ENCODE results near the gene GMFB. TPM values are rescaled to one million over a fixed set of nuclear protein-coding genes. Genes with fewer than 3 reads are reported as not detected.

Gene GMFB
- total RNA-seq, 1 experiment from 2014 or later = 63.7 TPM

DNA sequence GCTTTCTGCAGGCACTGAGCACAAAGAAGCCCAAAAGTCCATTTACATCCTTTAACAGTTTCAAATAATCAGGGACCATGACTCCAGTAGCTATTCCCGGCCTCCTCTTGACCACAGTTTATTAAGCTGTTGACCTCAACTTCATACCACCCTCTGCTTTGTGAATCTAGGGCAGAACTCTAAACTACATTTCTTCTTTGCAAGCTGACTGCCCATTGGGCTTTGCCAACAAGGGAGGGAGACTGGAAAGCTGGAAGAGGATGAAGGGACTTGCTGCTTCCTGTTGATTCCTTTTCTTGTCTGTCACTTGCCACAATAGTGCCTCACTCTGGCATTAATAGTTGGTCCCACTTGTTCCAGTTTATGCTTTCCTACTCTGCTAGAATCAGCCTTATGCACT, 23.6 kb upstream of the GMFB start:
- POLR2A ChIA-PET = interaction anchor here (0.5 kb wide), 1 partner anchor 19 kb away, joined by 3 read pairs; no protein-coding TSS in a partner anchor
- peaks cover 13% of the 10 kb centered on the region for H3K4me1 Mint-ChIP-seq
- H3K9me3 Mint-ChIP-seq = peaks cover 25% of the 10 kb centered on the region
- CTCF ChIA-PET = no interaction called here
- no peak overlapping the region for H3K4me3 Mint-ChIP-seq
- H3K27me3 Mint-ChIP-seq (ENCODE audit: low read depth) = no peaks in the 10 kb centered on the region; the same call in 1 of the 2 replicates
- no peak for TF ChIP-seq EMX1 (CRISPR knock-in tag; IDR thresholded peaks at IDR 0.05)
- TF ChIP-seq ATF3 (CRISPR knock-in tag; conservative IDR thresholded peaks at IDR 0.05) = no peak
- no peak for TF ChIP-seq NR3C1 (CRISPR knock-in tag; conservative IDR thresholded peaks at IDR 0.05; ENCODE audit: low read depth)
- no peak for TF ChIP-seq NFYB (CRISPR knock-in tag; conservative IDR thresholded peaks at IDR 0.05; ENCODE audit: low read depth)
- no peak for TF ChIP-seq E2F5 (CRISPR knock-in tag; IDR thresholded peaks at IDR 0.05)
- TF ChIP-seq GTF2I (CRISPR knock-in tag; conservative IDR thresholded peaks at IDR 0.05) = no peak
- TF ChIP-seq, protein P1, sequence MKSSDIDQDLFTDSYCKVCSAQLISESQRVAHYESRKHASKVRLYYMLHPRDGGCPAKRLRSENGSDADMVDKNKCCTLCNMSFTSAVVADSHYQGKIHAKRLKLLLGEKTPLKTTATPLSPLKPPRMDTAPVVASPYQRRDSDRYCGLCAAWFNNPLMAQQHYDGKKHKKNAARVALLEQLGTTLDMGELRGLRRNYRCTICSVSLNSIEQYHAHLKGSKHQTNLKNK (CRISPR knock-in tag; IDR thresholded peaks at IDR 0.05) = no peak
- DNase-seq (ENCODE audit: low spot score) (no peak), ATAC-seq (no peak)
- no peak overlapping the region for H3K27ac Mint-ChIP-seq
- peaks cover 29% of the 10 kb centered on the region for H3K36me3 Mint-ChIP-seq

- Mint-ChIP-seq H3K36me3 (peaks cover 11% of the 10 kb centered on the region), H3K27ac (peak within 1 kb of the TSS; percentile 94), H3K4me1 (peaks cover 13% of the 10 kb centered on the region), H3K27me3 (ENCODE audit: low read depth) (peaks cover 6% of the 10 kb centered on the region), H3K4me3 (peak within 1 kb of the TSS; percentile 98), H3K9me3 (peaks cover 8% of the 10 kb centered on the region)
- ChIA-PET CTCF (interaction anchor here (0.7 to 1.8 kb wide), 19 partner anchors 17 to 393 kb away, joined by 3 to 21 read pairs (median 4); partner anchors contain the start of genes GCH1, GMFB and SAMD4A), POLR2A (interaction anchor here (0.6 to 0.9 kb wide), 7 partner anchors 16 to 425 kb away, joined by 3 to 7 read pairs (median 3); partner anchors contain the start of gene GMFB)
- ATAC-seq = peak; percentile 99
- DNase-seq (ENCODE audit: low spot score) = peak; percentile 98
- TF ChIP-seq ATF1 (CRISPR knock-in tag; IDR thresholded peaks at IDR 0.05) (no peak), TP53 (CRISPR knock-in tag; IDR thresholded peaks at IDR 0.05) (0 out of 2 replicates have a peak, but pooled peaks have one; percentile 43), ZNF263 (CRISPR knock-in tag; IDR thresholded peaks at IDR 0.05; ENCODE audit: low read depth) (no peak), KAT7 (CRISPR knock-in tag; IDR thresholded peaks at IDR 0.05; ENCODE audit: borderline replicate concordance) (0 out of 2 replicates have a peak, but pooled peaks have one; percentile 29), RORB (CRISPR knock-in tag; IDR thresholded peaks at IDR 0.05) (no peak), ZNF416 (CRISPR knock-in tag; IDR thresholded peaks at IDR 0.05) (no peak), ETV6 (CRISPR knock-in tag; IDR thresholded peaks at IDR 0.05) (0 out of 2 replicates have a peak, but pooled peaks have one; percentile 53), AFF4 (CRISPR knock-in tag; IDR thresholded peaks at IDR 0.05; ENCODE audit: borderline replicate concordance) (no peak), ZBTB21 (CRISPR knock-in tag; IDR thresholded peaks at IDR 0.05; ENCODE audit: borderline replicate concordance) (peak; percentile 6; the same call in 1 of the 2 replicates), TEAD1 (CRISPR knock-in tag; IDR thresholded peaks at IDR 0.05) (no peak), NR3C1 (CRISPR knock-in tag; conservative IDR thresholded peaks at IDR 0.05; ENCODE audit: low read depth) (no peak)
- TF ChIP-seq, protein P2, sequence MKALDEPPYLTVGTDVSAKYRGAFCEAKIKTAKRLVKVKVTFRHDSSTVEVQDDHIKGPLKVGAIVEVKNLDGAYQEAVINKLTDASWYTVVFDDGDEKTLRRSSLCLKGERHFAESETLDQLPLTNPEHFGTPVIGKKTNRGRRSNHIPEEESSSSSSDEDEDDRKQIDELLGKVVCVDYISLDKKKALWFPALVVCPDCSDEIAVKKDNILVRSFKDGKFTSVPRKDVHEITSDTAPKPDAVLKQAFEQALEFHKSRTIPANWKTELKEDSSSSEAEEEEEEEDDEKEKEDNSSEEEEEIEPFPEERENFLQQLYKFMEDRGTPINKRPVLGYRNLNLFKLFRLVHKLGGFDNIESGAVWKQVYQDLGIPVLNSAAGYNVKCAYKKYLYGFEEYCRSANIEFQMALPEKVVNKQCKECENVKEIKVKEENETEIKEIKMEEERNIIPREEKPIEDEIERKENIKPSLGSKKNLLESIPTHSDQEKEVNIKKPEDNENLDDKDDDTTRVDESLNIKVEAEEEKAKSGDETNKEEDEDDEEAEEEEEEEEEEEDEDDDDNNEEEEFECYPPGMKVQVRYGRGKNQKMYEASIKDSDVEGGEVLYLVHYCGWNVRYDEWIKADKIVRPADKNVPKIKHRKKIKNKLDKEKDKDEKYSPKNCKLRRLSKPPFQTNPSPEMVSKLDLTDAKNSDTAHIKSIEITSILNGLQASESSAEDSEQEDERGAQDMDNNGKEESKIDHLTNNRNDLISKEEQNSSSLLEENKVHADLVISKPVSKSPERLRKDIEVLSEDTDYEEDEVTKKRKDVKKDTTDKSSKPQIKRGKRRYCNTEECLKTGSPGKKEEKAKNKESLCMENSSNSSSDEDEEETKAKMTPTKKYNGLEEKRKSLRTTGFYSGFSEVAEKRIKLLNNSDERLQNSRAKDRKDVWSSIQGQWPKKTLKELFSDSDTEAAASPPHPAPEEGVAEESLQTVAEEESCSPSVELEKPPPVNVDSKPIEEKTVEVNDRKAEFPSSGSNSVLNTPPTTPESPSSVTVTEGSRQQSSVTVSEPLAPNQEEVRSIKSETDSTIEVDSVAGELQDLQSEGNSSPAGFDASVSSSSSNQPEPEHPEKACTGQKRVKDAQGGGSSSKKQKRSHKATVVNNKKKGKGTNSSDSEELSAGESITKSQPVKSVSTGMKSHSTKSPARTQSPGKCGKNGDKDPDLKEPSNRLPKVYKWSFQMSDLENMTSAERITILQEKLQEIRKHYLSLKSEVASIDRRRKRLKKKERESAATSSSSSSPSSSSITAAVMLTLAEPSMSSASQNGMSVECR (CRISPR knock-in tag; IDR thresholded peaks at IDR 0.05; ENCODE audit: borderline replicate concordance) = no peak
- TF ChIP-seq, protein P3, sequence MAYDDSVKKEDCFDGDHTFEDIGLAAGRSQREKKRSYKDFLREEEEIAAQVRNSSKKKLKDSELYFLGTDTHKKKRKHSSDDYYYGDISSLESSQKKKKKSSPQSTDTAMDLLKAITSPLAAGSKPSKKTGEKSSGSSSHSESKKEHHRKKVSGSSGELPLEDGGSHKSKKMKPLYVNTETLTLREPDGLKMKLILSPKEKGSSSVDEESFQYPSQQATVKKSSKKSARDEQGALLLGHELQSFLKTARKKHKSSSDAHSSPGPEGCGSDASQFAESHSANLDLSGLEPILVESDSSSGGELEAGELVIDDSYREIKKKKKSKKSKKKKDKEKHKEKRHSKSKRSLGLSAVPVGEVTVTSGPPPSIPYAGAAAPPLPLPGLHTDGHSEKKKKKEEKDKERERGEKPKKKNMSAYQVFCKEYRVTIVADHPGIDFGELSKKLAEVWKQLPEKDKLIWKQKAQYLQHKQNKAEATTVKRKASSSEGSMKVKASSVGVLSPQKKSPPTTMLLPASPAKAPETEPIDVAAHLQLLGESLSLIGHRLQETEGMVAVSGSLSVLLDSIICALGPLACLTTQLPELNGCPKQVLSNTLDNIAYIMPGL (CRISPR knock-in tag; IDR thresholded peaks at IDR 0.05) = peak; percentile 64
- TF ChIP-seq, protein P4, sequence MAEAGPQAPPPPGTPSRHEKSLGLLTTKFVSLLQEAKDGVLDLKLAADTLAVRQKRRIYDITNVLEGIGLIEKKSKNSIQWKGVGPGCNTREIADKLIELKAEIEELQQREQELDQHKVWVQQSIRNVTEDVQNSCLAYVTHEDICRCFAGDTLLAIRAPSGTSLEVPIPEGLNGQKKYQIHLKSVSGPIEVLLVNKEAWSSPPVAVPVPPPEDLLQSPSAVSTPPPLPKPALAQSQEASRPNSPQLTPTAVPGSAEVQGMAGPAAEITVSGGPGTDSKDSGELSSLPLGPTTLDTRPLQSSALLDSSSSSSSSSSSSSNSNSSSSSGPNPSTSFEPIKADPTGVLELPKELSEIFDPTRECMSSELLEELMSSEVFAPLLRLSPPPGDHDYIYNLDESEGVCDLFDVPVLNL (CRISPR knock-in tag; IDR thresholded peaks at IDR 0.05; ENCODE audit: borderline replicate concordance, low read depth) = no peak
These were observed 21.0 kb upstream of the GMFB start, which contains the start of gene CGRRF1 for GRCh38 chr14:54509546-54510501. Gene CGRRF1 (plus strand): TSS chr14:54509906. CDS start chr14:54509960, 54 bp downstream.

All from WTC11 (cell line).